SU-DHL-6 (cell line): ENCODE results near the gene FAM199X.

ENCODE experiments used
- CTCF ChIP-seq: fragments of 200-600 bp; sonication (generic); IDR thresholded peaks from one replicate; pipeline ENCODE4 v1.5.1; 2017; ENCODE audit warnings: antibody characterized with exemption, mild to moderate bottlenecking, low read length, moderate library complexity; ENCODE audit not compliant: insufficient read depth, poor library complexity, severe bottlenecking
- EZH2phosphoT487 ChIP-seq: fragments of 200-600 bp; sonication (generic), shearing (Covaris generic); conservative IDR thresholded peaks from 2 replicates; pipeline ENCODE4 v1.6.1; 2018; ENCODE audit warnings: mild to moderate bottlenecking, antibody characterized with exemption, low read length, moderate library complexity, mixed read lengths

GRCh38 chrX:104183685-104184084 lies 17.4 kb downstream of the FAM199X start:
- no peak for TF ChIP-seq CTCF
- no peak for TF ChIP-seq EZH2phosphoT487
